ENCODE data around the gene ZNF783.
"Not testable (repeated sequence)": the region's sequence is repeated elsewhere in the genome, so short reads cannot be mapped to it uniquely, and the experiment has no call there.

ZNF783 gene

DNA sequence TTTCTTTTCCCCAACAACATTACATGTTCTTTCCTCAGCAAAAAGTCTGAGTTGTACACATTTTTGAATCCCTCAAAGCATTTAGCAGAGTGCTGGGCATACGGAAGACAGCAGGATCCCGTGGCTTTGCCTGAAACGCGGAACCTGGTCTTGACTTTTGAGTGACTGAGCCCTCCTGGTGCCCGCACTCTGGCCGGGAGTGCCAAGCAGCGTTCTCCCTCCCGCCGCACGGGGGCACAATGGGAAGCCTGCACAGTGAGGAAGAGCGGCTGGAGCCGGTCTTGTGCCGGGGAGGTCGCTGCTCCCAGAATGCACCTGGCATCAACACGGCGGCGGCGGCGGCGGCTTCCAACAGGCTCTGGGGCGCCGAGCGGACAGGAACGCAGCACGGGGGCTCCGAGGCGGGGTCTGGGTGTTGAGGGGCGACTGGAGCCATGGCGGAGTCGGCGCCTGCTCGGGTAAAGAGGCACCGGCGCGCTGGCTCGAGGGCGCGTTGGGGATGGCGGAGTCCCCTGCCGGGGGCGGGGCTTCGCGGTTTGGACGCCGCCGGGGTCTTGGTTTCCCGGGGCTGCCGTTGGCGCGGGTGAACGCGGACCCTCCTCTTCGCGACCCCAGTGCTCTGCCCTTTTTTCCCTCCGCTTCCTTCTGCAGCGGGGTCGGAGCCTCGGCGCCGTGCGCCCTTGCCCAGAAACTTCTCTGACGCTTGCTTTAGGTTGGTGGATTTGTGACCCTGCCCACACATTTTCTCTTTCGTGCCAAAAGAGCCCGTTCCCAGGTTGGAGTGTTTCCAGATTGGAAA is 22.5 kb upstream of the ZNF783 start, which contains the start of gene ZNF212:
Gene ZNF212, plus strand, starts transcription at position 307 of the 799 bp plus-strand sequence. Its CDS starts 128 bp downstream, at position 435.
- FAIRE-seq (peak; percentile 85), DNase-seq (ENCODE audit: extremely low spot score, insufficient read length, low read depth) (peak; percentile 92)

DNA sequence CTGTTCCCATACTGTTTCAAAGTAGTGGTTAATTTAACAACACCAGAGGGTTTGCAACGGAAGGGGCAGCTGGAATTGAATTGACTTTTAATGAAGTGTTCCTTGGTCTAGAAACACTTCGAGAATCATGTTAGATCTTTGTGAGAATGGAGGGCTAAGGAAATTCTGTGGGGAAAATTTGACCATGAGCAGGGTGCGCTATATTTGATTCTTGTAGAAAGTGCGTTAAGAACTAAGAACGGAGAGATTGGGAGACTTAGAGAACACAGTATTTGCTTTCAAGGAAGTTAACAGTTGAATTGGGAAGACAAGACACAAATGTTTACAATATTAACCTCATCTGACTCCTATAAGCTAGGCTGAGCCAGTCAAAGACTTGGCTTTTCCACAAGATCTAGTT is 21.4 kb upstream of the ZNF783 start:
- FAIRE-seq (no peak), DNase-seq (ENCODE audit: extremely low spot score, insufficient read length, low read depth) (no peak)

DNA sequence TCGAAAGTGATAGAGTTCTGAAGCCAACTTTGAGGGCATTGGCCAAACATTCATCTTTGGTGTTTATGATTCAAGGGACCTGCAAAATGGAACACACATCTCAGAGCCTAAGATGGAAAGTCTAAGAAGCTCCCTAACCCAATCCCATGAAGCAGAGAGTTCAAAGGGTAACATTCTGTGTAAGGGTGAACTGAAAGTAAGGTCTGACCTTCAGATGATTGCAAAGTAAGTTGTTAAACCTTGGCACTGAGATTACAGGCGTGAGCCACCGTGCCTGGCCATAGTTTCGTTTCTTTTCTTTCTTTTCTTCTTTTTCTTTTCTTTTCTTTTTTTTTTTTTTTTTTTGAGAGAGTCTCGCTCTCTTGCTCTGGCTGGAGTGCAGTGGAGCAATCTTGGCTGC is 20.3 kb upstream of the ZNF783 start:
- DNase-seq (ENCODE audit: extremely low spot score, insufficient read length, low read depth): no peak
- no peak for FAIRE-seq

DNA sequence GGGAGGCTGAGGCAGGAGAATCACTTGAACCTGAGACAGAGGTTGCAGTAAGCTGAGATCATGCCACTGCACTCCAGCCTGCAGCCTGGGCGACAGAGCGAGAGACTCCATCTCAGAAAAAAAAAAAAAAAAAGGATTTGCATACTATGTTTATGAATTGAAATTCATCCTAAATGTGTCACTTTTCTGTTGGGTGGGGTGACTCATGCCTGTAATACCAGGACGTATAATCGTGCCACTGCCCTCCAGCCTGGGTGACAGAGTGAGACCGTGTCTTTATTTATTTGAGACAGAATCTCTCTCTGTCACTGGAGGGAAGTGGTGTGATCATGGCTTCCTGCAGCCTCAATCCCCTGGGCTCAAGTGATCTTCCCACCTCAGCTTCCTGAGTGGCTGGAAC is 16.8 kb upstream of the ZNF783 start:
- FAIRE-seq (peak; percentile 62), DNase-seq (ENCODE audit: extremely low spot score, insufficient read length, low read depth) (no peak)

DNA sequence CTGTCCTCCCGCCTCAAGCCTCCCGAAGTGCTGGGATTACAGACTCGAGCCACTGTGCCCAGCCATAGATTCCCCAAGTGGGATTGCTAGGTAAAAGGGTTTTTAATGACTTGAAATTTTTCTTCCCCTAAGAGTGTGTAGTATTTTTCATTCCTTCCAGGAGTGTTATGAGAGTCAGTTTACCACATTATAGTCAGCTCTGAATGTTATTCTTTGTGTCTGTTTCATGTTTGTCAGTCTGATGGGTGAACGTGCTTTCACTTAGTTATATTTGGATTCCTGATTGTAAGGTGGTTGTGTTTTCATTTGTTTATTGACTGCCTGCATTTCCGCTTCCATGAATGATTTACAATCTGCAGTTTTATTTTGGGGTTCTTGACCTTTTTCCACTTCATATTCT is 16.3 kb upstream of the ZNF783 start:
- DNase-seq (ENCODE audit: extremely low spot score, insufficient read length, low read depth) (no peak), FAIRE-seq (no peak)

DNA sequence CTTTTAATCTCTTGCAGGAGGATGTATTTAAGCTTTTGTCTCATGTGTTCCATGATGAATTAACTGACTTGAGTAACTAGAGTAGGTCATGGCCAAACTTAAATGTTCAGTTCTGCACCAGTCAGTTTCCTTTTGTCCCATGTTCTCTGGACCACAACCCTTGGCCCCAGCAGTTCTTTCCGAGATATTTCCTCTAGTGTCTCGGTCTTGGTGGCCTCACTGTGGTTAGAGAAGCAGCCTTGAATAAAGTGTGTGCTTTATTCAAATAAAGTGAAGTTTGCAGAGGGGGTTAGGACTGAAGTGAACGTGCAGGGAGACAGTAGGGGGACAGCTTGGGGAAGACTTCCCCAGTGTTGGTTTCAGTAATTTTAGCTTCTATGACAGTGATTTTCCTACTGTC is 13.2 kb upstream of the ZNF783 start:
- no peak for FAIRE-seq
- DNase-seq (ENCODE audit: extremely low spot score, insufficient read length, low read depth): no peak

DNA sequence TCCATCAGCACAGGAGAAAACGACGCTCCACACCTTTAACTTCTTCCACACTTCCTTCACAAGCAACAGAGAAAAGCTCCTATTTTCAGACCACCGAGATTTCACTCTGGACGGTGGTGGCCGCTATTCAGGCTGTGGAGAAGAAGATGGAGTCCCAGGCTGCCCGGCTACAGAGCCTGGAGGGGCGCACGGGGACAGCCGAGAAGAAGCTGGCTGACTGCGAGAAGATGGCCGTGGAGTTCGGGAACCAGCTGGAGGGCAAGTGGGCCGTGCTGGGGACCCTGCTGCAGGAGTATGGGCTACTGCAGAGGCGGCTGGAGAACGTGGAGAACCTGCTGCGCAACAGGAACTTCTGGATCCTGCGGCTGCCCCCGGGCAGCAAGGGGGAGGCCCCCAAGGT is 11.8 kb upstream of the ZNF783 start:
- not testable (repeated sequence) for FAIRE-seq

DNA sequence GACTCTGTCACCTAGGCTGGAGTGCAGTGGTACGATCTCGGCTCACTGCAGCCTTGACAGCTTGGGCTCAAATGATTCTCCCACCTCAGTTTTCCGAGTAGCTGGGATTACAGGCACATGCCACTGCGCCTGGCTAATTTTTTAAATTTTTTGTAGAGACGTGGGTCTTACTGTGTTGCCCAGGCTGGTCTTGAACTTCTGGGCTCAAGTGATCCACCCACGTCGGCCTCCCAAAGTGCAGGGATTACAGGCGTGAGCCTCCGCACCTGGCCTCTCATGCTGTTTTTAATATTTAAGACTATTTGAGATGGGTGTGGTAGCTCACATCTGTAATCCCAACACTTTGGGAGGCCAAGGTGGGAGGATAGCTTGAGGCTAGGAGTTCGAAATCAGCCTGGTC is 10.5 kb upstream of the ZNF783 start:
- DNase-seq (ENCODE audit: extremely low spot score, insufficient read length, low read depth); FAIRE-seq: not testable (repeated sequence)

More for the DNA sequence above, 11.8 kb upstream of the ZNF783 start:
- not testable (repeated sequence) for DNase-seq (ENCODE audit: extremely low spot score, insufficient read length, low read depth)

DNA sequence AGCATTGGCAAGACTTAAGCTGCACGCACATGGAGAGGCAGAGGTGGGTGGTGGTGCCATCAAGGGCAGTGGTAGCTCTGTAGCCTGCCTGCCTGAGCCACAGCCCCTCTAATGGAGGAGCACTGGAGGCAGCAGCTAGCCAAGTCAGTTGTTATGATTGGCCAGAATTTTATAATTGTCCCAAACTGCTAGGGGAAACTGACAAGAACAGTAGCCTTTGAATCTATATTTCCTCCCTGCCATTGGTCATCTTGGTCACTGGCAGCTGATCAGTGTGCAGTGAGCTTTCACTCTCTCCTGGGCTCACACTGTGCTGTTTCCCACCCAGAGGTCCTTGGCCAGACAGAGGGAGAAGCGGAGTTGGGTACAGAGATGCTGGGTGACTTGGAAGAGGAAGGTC is 9.6 kb upstream of the ZNF783 start:
- DNase-seq (ENCODE audit: extremely low spot score, insufficient read length, low read depth) (no peak), FAIRE-seq (no peak)

DNA sequence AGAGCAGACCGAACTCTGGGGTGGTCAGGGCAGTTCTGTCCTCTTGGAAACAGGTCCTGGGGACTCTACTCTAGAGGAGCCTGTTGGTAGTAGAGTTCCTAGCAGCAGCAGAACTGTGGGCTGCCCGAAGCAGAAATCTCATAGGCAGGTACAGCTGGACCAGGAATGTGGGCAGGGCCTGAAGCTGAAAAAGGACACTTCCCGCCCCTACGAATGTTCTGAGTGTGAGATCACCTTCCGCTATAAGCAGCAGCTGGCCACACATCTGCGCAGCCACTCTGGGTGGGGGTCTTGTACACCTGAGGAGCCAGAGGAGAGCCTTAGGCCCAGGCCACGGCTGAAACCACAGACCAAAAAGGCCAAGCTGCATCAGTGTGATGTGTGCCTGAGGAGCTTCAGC is 8.3 kb upstream of the ZNF783 start:
- DNase-seq (ENCODE audit: extremely low spot score, insufficient read length, low read depth): no peak

DNA sequence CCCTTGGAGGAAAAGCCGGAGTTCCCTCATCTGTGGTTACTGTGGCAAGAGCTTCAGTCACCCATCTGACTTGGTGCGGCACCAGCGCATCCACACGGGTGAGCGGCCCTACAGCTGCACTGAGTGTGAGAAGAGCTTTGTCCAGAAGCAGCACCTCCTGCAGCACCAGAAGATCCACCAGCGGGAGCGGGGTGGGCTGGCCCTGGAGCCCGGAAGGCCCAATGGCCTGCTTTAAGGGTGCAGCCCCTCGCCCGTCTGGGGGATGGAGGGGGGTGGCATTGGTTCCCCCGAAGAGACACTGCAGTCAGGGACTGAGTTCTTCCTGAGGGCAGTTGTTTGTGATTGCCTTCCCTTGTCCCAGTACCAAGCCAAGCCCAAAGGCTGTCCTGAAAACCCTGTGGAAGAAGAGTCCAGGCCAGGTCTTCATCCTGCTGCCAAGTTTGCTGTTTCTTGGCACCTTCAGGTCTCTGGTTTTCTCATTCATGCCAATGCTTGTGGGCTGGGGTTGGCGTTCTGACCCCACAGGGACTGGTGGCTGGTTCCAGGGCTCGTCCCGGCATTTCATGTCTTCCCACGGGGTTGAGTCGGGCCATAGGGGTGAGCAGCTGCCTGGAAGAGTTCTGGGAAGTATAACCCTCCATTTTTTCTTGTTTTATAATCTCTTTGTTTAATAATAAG is 7.7 kb upstream of the ZNF783 start:
- DNase-seq (ENCODE audit: extremely low spot score, insufficient read length, low read depth) (no peak), FAIRE-seq (no peak)

More for the DNA sequence above, 8.3 kb upstream of the ZNF783 start:
- no peak for FAIRE-seq

DNA sequence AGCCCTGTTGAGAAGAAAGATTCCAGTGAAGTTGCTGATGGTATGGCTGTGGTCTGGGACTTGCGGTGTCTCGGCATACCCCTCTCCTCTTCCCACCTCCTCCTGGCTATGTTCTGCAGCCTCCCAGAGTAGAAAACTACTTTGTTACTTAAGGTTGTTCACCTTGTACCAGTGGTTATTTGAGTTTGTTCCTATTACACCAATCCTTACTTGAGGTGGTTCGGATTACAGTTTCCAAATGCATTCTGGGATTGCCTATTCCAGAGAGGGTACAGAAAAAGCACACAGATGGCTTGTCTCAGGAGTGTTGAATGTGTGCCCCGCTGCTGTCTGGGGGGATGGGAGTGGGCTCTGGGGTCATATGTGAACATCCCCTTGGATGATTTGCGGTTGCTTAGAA is 6.8 kb upstream of the ZNF783 start:
- DNase-seq (ENCODE audit: extremely low spot score, insufficient read length, low read depth) (no peak), FAIRE-seq (no peak)

DNA sequence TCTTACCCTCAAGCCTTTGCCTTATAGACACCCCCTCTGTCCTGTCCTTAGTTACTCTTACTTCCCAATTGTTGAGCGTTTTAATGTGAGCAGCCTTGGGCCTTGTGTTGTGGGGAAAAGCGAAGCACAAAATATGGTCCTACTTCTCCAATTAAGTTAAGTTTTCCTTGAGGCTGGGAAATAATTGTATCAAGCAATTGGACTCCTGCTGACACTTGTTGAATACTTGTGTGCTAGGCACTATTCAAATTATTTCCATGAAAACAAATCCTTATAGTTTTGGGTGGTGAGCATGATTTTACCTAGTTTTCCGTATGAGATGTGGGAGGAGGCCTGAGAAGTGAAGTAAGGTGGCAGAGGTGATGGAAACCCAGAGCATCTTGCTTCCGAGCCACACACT is 5.4 kb upstream of the ZNF783 start:
- FAIRE-seq: no peak
- DNase-seq (ENCODE audit: extremely low spot score, insufficient read length, low read depth): no peak

DNA sequence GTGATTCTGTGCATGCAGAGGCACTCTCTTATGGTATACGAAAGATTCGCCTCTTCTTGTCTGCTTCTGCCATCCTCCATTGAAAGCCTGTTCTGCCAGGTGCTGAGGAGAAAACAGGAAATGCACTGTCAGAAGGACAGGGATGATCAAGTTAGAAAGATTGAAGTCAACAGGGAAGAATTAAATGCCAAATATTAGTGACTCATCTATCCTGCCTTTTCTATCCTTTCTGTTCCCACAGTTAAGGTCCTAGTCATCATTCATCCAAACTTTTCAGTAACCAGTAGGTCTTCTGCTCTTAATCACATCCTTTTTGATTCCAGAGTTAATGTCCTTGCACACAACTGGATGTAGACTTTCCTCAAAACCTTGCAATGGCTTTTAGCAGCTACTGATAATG is 4.8 kb upstream of the ZNF783 start:
- no peak for DNase-seq (ENCODE audit: extremely low spot score, insufficient read length, low read depth)
- FAIRE-seq: no peak

DNA sequence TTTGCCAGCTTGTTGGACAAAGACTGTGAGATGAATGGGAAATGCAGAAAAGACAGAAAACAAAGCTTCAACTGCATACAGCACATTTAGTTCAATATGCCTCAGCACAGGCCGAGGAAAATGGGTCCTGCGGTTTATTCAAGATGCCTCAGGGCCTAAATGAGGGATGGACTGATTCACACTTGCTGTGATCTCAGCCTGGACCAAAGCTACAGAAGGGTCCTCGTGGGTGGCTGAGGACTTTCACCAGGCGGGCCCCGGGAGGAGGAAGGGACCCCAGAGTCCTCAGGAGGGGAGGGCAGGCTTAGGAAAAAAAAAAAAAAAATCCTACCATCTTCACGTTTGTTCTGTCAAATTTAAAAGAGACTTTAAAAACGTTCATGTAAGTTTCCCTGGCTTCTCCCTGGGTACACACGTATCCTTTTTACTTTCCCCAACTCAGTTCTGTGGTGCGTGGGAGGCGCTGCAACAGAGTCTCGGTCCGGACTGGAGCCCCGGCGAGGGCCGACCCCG is 624 bp upstream of the ZNF783 start:
- DNase-seq (ENCODE audit: extremely low spot score, insufficient read length, low read depth) (no peak), FAIRE-seq (no peak)

DNA sequence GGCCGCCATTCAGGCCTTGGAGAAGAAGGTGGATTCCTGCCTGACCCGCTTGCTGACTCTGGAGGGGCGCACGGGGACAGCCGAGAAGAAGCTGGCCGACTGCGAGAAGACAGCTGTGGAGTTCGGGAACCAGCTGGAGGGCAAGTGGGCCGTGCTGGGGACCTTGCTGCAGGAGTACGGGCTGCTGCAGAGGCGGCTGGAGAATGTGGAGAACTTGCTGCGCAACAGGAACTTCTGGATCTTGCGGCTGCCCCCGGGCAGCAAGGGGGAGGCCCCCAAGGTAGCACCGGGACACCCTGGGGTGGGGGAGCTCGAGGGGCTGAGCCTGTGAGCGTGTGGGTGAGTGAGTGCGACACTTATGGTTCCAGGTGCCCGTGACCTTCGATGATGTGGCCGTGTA is 4.5 kb downstream of the ZNF783 start:
- FAIRE-seq (no peak), DNase-seq (ENCODE audit: extremely low spot score, insufficient read length, low read depth) (no peak)

DNA sequence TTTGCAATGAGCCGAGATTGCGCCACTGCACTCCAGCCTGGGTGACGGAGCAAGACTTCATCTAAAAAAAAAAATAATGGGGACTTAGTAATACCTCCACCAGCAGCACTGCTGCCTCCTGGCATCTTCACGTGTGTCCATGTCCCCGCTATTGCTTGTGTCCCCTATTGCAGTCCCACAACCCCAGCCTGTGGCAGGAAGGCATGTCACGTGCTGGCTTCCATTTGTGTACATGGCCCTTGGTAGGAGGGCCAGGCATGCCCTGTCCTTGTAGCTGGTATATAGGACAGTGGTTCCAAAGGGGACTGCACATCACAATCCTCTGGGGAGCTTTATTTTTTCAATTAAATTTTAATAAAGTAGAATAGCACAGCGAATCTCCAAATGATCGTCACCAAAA is 5.7 kb downstream of the ZNF783 start:
- DNase-seq (ENCODE audit: extremely low spot score, insufficient read length, low read depth): no peak
- FAIRE-seq: no peak

DNA sequence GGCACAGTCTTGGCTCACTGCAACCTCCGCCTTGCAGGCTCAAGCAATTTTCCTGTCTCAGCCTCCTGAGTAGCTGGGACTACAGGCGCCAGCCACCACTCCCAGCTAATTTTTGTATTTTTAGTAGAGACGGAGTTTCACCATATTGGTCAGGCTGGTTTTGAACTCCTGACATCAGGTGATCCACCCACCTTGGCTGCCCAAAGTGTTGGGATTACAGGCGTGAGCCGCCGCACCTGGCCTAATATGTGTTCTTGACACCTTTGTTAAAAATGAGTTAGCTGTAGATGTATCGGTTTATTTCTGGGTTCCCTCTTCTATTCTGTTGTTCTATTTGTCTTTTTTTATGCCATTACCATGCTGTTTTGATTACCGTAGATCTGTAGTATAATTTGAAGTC is 12.4 kb downstream of the ZNF783 start:
- DNase-seq (ENCODE audit: extremely low spot score, insufficient read length, low read depth); FAIRE-seq: not testable (repeated sequence)

DNA sequence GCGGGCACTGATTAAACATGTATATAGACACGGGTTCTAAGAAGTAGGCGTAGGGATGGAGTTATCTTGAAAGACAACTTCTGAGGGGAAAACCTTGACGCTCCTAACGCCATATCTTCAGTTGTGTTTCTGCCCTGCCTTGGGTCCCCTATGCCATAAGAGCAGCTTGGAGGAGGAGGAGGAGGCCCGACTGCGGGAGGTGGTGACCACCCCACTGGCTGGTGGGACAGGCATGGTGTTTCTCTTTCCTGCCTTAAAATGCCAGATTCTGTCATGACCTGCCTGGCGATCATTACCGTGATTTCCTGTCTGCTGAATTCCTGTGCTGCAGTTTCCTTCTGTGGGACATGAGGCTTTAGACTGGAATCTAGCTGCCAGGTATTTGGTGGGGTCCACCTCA is 15.9 kb downstream of the ZNF783 start:
- FAIRE-seq: no peak
- no peak for DNase-seq (ENCODE audit: extremely low spot score, insufficient read length, low read depth)

DNA sequence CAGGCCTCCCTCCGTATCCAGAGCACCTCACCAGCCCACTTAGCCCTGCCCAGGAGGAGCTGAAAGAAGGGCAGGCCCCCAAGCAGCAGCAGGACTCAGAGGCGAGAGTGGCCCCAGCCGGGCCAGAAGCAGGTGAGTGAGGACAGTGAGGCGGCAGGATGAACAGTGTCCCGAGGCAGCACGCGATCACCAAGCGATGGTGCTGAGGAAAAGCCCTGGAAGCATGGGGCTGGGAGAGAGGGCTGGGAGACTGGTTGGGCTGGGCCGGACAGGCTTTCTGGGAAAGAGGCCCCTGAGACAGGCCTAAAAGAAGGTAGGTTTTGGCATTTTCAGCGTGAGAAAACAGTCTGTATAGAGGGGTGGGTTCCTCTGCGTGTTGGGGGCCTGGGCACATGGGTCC is 16.4 kb downstream of the ZNF783 start:
- DNase-seq (ENCODE audit: extremely low spot score, insufficient read length, low read depth) (no peak), FAIRE-seq (no peak)

DNA sequence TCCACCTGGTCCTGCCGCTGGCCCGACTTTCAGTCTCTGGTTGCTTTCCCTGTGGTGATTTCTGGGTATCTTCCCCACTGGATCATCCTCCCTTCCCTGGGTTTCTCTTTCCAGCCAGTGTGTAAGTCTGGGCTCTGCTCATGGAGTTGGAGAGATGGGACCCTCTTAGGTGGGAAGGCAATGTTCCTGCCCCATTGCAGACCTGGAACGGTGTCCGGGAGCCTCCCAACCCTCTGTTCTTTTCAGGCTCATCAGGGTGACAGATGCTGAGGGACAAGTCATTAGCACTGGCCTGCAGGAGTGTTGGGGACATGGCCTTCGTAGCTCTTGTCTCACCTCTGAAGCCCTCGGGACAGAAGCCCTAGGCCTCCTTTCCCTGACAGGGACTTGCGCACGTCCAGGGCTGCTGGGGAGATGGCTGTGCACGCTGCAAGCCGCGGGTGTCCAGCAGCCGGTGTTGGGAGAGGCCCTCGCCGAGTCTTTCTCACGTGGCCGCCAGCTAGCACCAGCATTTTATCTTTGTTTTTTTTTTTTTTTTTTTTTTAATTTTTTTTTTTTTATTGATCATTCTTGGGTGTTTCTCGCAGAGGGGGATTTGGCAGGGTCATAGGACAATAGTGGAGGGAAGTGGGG is 17.2 kb downstream of the ZNF783 start:
- DNase-seq (ENCODE audit: extremely low spot score, insufficient read length, low read depth) (no peak), FAIRE-seq (no peak)

All from GM18507 (cell line).